Neural progenitor cell (in vitro differentiated cells): ENCODE measurements around the gene DLX1. TPM values are rescaled to one million over a fixed set of nuclear protein-coding genes. Genes with fewer than 3 reads are reported as not detected.

ENCODE experiments used
- DNase-seq: peaks from one replicate; pipeline ENCODE4 v3.0.0-alpha.2; 2016; ENCODE audit warnings: low spot score
- H2AFZ ChIP-seq: fragments of 200-600 bp; sonication (generic); replicated peaks from 2 replicates; pipeline ENCODE4 v1.6.1; 2016; ENCODE audit warnings: antibody characterized with exemption
- H3F3A ChIP-seq: fragments of 200-600 bp; sonication (generic); 2 replicates; pipeline ENCODE4 v1.6.1; 2016; ENCODE audit warnings: antibody characterized with exemption, low read depth
- H3K27ac ChIP-seq: fragments of 200-600 bp; sonication (generic); 2 replicates; pipeline ENCODE4 v1.5.1; 2016; ENCODE audit warnings: mild to moderate bottlenecking
- H3K27me3 ChIP-seq: fragments of 200-600 bp; sonication (generic); 2 replicates; pipeline ENCODE4 v1.6.1; 2016; ENCODE audit warnings: mild to moderate bottlenecking, moderate library complexity
- H3K36me3 ChIP-seq: fragments of 200-600 bp; sonication (generic); 2 replicates; pipeline ENCODE4 v1.5.1; 2016
- H3K4me1 ChIP-seq: fragments of 200-600 bp; sonication (generic); 2 replicates; pipeline ENCODE4 v1.6.1; 2016; ENCODE audit warnings: mixed run types
- H3K4me2 ChIP-seq: fragments of 200-600 bp; sonication (generic); 2 replicates; pipeline ENCODE4 v1.6.1; 2016
- H3K4me3 ChIP-seq: fragments of 200-600 bp; sonication (generic); 2 replicates; pipeline ENCODE4 v1.5.1; 2016
- H3K79me2 ChIP-seq: fragments of 200-600 bp; sonication (generic); 2 replicates; pipeline ENCODE4 v1.6.1; 2016; ENCODE audit warnings: low read depth
- H3K9ac ChIP-seq: fragments of 200-600 bp; sonication (generic); 2 replicates; pipeline ENCODE4 v1.6.1; 2016
- H3K9me3 ChIP-seq: fragments of 200-600 bp; sonication (generic); 2 replicates; pipeline ENCODE4 v1.5.1; 2016; ENCODE audit warnings: low read depth
- H4K20me1 ChIP-seq: fragments of 200-600 bp; sonication (generic); 2 replicates; pipeline ENCODE4 v1.6.1; 2016; ENCODE audit warnings: low read depth
- H3K27ac Mint-ChIP-seq: 3 replicates; pipeline ENCODE4 v1.8.0; 2021; ENCODE audit warnings: mixed read lengths
- H3K27me3 Mint-ChIP-seq: 2 replicates; pipeline ENCODE4 v1.8.0; 2022; ENCODE audit warnings: low read depth, mild to moderate bottlenecking, inconsistent platforms, moderate library complexity, mixed read lengths; ENCODE audit not compliant: insufficient read depth
- H3K36me3 Mint-ChIP-seq: 3 replicates; pipeline ENCODE4 v1.8.0; 2021; ENCODE audit warnings: mixed read lengths
- H3K4me1 Mint-ChIP-seq: 3 replicates; pipeline ENCODE4 v1.8.0; 2021; ENCODE audit warnings: mixed read lengths
- H3K4me3 Mint-ChIP-seq: 3 replicates; pipeline ENCODE4 v1.8.0; 2021; ENCODE audit warnings: mild to moderate bottlenecking, moderate library complexity, mixed read lengths
- H3K9me3 Mint-ChIP-seq: 3 replicates; pipeline ENCODE4 v1.8.0; 2020; ENCODE audit warnings: mixed read lengths
- EZH2 ChIP-seq: fragments of 200-600 bp; sonication (generic); IDR thresholded peaks from 2 replicates; pipeline ENCODE4 v1.6.1; 2017; ENCODE audit warnings: antibody characterized with exemption, mild to moderate bottlenecking, moderate library complexity
- EZH2phosphoT487 ChIP-seq: fragments of 200-600 bp; sonication (generic); IDR thresholded peaks from 2 replicates; pipeline ENCODE4 v1.6.1; 2017; ENCODE audit warnings: antibody characterized with exemption
- total RNA-seq: library from RNA; depleted of rRNA; stranded (reverse); fragments of >200 nt; gene quantifications from 2 replicates; pipeline ENCODE4 v1.2.3, GENCODE V29; 2015; ENCODE audit warnings: low replicate concordance
- TF ChIP-seq, protein P1 (sequence below): fragments of 200-600 bp; sonication (generic); IDR thresholded peaks from 2 replicates; pipeline ENCODE4 v1.5.1; 2017; ENCODE audit warnings: antibody characterized with exemption, mild to moderate bottlenecking

DLX1 gene
- total RNA-seq, 1 donor from 2014 or later: not detected

DNA sequence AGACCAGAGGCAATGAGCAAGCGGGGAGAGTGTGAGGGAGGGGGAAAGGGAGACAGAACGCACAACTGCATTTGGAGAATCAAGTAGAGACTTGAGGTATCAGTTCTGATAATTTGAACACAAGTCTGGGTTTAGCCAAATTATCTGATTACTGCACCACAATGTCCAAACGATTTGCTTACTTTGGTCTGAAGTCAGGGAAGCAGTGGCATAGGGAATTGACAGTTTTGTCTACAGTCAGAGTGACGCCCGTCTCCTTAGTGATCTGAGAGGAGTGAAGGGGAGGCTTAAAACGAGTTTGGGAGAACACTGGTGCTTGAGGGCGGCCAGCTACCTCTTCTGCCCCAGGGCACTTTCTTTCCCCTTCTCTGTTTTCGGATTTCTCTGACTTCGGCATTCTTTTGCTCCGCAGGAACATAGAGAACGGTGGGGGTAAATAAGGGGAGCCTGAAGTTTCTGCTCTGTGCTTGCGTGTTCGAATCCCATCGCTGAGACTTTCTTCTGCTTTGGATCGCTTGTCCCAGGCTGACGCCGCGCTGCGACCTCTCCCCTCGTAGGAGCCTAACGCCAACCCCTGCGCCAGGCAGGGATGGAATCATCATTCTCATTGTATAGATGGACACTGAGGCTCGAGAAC is 20.3 kb downstream of the DLX1 start:
- peaks cover 31% of the 10 kb centered on the region for H3K4me1 ChIP-seq
- DNase-seq: peak; percentile 33
- H3K4me3 Mint-ChIP-seq: peak overlapping the region; percentile 46
- H3K4me1 Mint-ChIP-seq: peaks cover 42% of the 10 kb centered on the region
- peak; percentile 61 for TF ChIP-seq EZH2phosphoT487
- TF ChIP-seq, protein P1, sequence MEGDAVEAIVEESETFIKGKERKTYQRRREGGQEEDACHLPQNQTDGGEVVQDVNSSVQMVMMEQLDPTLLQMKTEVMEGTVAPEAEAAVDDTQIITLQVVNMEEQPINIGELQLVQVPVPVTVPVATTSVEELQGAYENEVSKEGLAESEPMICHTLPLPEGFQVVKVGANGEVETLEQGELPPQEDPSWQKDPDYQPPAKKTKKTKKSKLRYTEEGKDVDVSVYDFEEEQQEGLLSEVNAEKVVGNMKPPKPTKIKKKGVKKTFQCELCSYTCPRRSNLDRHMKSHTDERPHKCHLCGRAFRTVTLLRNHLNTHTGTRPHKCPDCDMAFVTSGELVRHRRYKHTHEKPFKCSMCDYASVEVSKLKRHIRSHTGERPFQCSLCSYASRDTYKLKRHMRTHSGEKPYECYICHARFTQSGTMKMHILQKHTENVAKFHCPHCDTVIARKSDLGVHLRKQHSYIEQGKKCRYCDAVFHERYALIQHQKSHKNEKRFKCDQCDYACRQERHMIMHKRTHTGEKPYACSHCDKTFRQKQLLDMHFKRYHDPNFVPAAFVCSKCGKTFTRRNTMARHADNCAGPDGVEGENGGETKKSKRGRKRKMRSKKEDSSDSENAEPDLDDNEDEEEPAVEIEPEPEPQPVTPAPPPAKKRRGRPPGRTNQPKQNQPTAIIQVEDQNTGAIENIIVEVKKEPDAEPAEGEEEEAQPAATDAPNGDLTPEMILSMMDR: no peak
- peak; percentile 69 for TF ChIP-seq EZH2
- H3K27me3 Mint-ChIP-seq: peaks cover 78% of the 10 kb centered on the region
- no peak overlapping the region for H3K9ac ChIP-seq
- no peaks in the 10 kb centered on the region for H3K9me3 Mint-ChIP-seq
- H3K4me3 ChIP-seq: peak overlapping the region; percentile 45
- H3K36me3 ChIP-seq: no peaks in the 10 kb centered on the region
- no peaks in the 10 kb centered on the region for H3K36me3 Mint-ChIP-seq
- H3K27ac ChIP-seq: no peak overlapping the region
- no peaks in the 10 kb centered on the region for H3K9me3 ChIP-seq
- peaks cover 52% of the 10 kb centered on the region for H3F3A ChIP-seq
- peak overlapping the region; percentile 87 for H2AFZ ChIP-seq
- peak overlapping the region; percentile 76 for H3K4me2 ChIP-seq
- peaks cover 32% of the 10 kb centered on the region for H4K20me1 ChIP-seq
- no peaks in the 10 kb centered on the region for H3K79me2 ChIP-seq
- no peak overlapping the region for H3K27ac Mint-ChIP-seq
- H3K27me3 ChIP-seq: peaks cover 100% of the 10 kb centered on the region

- no peaks in the 10 kb centered on the region for H3K9me3 ChIP-seq
- Mint-ChIP-seq H3K27me3 (peaks cover 74% of the 10 kb centered on the region), H3K27ac (no peak overlapping the region), H3K36me3 (no peaks in the 10 kb centered on the region), H3K9me3 (no peaks in the 10 kb centered on the region), H3K4me1 (peaks cover 37% of the 10 kb centered on the region), H3K4me3 (peak overlapping the region; percentile 46)
- H3K36me3 ChIP-seq: no peaks in the 10 kb centered on the region
- H3K27me3 ChIP-seq: peaks cover 97% of the 10 kb centered on the region
- peaks cover 45% of the 10 kb centered on the region for H3F3A ChIP-seq
- no peak overlapping the region for H3K27ac ChIP-seq
- H3K9ac ChIP-seq: no peak overlapping the region
- peak; percentile 82 for DNase-seq
- peak overlapping the region; percentile 87 for H2AFZ ChIP-seq
- peak overlapping the region; percentile 45 for H3K4me3 ChIP-seq
- no peaks in the 10 kb centered on the region for H3K79me2 ChIP-seq
- H4K20me1 ChIP-seq: peaks cover 24% of the 10 kb centered on the region
- H3K4me1 ChIP-seq: peaks cover 24% of the 10 kb centered on the region
- peak overlapping the region; percentile 76 for H3K4me2 ChIP-seq
- TF ChIP-seq, protein P1: peak; percentile 51
- TF ChIP-seq EZH2 (peak; percentile 56), EZH2phosphoT487 (no peak)
Observed at GRCh38 chr2:172106108-172106961, 21.0 kb downstream of the DLX1 start.

DNA sequence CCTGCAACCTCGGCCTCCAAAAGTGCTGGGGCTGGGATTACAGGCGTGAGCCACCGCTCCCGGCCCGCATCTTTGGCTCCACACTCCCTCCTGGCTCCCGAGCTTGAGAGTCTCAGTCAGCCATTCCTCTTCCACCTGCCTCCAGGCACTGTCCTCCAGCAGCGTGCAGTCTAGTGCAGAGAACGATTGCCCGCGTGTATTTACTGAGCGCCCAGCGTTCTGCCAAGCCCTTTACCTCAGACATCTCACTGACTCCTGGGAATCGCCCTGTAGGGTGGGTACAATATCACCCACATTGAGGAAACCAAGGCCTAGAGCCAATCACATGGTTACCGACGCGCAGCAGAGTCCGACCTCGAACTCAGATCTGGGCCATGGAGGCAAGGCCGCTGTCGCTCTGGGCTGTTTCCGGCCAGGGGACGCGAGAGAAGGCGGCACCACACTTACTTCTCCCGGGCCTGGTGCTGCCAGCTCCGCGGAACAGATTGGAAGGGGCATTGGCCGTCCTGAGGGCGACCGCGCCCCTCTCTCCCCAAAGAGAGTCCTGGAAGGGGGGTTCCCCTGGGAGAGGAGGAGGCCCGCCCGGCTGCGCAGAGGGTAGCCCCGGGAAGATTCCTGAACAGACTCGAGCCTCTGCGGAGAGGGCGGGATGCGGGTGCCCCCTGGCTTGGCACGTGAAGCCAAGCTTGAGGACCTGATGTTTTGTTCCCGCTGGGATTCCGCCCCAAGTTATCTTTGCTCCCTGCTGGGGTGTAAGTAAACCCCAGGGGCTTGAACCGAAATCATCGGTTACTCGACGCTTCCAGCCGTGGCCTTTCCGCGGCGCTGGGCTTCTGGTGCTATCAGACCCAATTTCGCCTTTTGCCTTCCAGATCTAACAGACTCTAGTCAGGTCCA is 22.6 kb downstream of the DLX1 start:
- Histone ChIP-seq H3K36me3 (no peaks in the 10 kb centered on the region), H4K20me1 (peaks cover 16% of the 10 kb centered on the region), H2AFZ (no peak overlapping the region), H3K79me2 (no peaks in the 10 kb centered on the region), H3K27me3 (peaks cover 91% of the 10 kb centered on the region), H3K9me3 (no peaks in the 10 kb centered on the region), H3K4me3 (no peak overlapping the region), H3K4me2 (peak overlapping the region; percentile 41), H3F3A (peaks cover 32% of the 10 kb centered on the region), H3K4me1 (peaks cover 14% of the 10 kb centered on the region), H3K9ac (no peak overlapping the region), H3K27ac (no peak overlapping the region)
- H3K4me1 Mint-ChIP-seq: peaks cover 29% of the 10 kb centered on the region
- peak; percentile 35 for DNase-seq
- peak overlapping the region; percentile 35 for H3K4me3 Mint-ChIP-seq
- no peaks in the 10 kb centered on the region for H3K9me3 Mint-ChIP-seq
- H3K27ac Mint-ChIP-seq: no peak overlapping the region
- TF ChIP-seq, protein P1: no peak
- TF ChIP-seq EZH2phosphoT487 (peak; percentile 52), EZH2 (peak; percentile 86)
- peaks cover 63% of the 10 kb centered on the region for H3K27me3 Mint-ChIP-seq
- H3K36me3 Mint-ChIP-seq: no peaks in the 10 kb centered on the region
